Measurements from ENCODE around the gene NISCH.

Gene NISCH

DNA sequence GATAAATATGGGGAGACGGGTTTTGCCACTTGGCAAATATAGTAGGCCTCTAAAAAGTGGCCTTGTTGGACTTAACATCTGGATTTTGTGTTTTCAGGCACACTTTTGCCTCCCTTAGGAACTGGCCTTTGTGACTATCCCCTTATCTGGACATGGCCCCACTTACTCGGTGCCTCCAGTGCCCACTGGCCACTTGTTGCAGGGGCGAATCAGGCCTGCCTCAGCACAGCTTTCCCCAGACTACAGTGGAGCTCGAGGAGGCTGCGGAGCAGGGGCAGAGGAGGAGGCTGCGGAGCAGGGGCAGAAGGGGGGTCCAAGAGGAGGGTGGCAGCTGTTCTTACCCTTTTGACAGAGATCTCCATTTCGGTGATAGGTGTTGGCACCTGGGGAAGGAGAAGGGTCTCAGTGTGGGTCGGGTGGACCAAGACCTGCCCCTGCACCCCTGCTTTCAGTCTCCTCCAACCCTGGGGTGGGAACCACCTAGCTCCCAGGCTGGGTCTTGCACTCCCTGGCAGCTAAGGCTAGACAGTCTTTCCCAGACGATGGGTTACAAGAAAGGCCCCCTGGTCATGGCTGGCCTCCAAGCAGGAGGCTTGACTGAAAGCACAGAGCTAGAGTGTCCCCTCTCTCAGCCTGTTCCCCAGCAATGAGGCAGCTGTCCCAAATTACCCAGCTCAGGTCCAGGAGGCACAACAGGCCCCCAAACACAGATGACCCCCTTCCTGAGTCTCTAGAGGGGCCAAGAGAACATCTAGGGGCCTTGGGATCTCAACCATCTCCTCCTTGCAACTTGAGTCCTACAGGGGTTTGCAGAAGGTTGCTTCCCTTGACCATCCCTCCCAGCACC is 16.6 kb upstream of the NISCH start:
- peak overlapping the region; percentile 57; the same call in 1 of the 2 replicates for H3K27ac ChIP-seq
- TF ChIP-seq, protein P1, sequence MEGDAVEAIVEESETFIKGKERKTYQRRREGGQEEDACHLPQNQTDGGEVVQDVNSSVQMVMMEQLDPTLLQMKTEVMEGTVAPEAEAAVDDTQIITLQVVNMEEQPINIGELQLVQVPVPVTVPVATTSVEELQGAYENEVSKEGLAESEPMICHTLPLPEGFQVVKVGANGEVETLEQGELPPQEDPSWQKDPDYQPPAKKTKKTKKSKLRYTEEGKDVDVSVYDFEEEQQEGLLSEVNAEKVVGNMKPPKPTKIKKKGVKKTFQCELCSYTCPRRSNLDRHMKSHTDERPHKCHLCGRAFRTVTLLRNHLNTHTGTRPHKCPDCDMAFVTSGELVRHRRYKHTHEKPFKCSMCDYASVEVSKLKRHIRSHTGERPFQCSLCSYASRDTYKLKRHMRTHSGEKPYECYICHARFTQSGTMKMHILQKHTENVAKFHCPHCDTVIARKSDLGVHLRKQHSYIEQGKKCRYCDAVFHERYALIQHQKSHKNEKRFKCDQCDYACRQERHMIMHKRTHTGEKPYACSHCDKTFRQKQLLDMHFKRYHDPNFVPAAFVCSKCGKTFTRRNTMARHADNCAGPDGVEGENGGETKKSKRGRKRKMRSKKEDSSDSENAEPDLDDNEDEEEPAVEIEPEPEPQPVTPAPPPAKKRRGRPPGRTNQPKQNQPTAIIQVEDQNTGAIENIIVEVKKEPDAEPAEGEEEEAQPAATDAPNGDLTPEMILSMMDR (conservative IDR thresholded peaks at IDR 0.05; ENCODE audit: low read depth): no peak
- POLR2A ChIA-PET (ENCODE audit: low non-redundant PET): no interaction called here
- no peak for DNase-seq (ENCODE audit: low spot score)
- CTCF ChIA-PET: interaction anchor here (1.1 kb wide), 1 partner anchor 11 kb away, joined by 3 read pairs; no protein-coding TSS in a partner anchor

- H3K27ac ChIP-seq: no peak overlapping the region
- CTCF ChIA-PET: interaction anchor here (1.1 kb wide), 1 partner anchor 10 kb away, joined by 3 read pairs; no protein-coding TSS in a partner anchor
- TF ChIP-seq, protein P1 (conservative IDR thresholded peaks at IDR 0.05; ENCODE audit: low read depth): no peak
- POLR2A ChIA-PET (ENCODE audit: low non-redundant PET): no interaction called here
- DNase-seq (ENCODE audit: low spot score): no peak
These were observed 15.8 kb upstream of the NISCH start for GRCh38 chr3:52439426-52440248.

GRCh38 chr3:52440249-52440551 is 15.2 kb upstream of the NISCH start:
- POLR2A ChIA-PET (ENCODE audit: low non-redundant PET): no interaction called here
- no peak for DNase-seq (ENCODE audit: low spot score)
- TF ChIP-seq, protein P1 (conservative IDR thresholded peaks at IDR 0.05; ENCODE audit: low read depth): no peak
- CTCF ChIA-PET: no interaction called here
- no peak overlapping the region for H3K27ac ChIP-seq

GRCh38 chr3:52440671-52441070 is 14.7 kb upstream of the NISCH start:
- H3K27ac ChIP-seq: no peak overlapping the region
- no peak for DNase-seq (ENCODE audit: low spot score)
- TF ChIP-seq, protein P1 (conservative IDR thresholded peaks at IDR 0.05; ENCODE audit: low read depth): no peak
- ChIA-PET CTCF (no interaction called here), POLR2A (ENCODE audit: low non-redundant PET) (no interaction called here)

- ChIA-PET POLR2A (ENCODE audit: low non-redundant PET) (no interaction called here), CTCF (no interaction called here)
- TF ChIP-seq, protein P1 (conservative IDR thresholded peaks at IDR 0.05; ENCODE audit: low read depth): no peak
- DNase-seq (ENCODE audit: low spot score): no peak
- no peak overlapping the region for H3K27ac ChIP-seq
These were observed 14.2 kb upstream of the NISCH start for GRCh38 chr3:52441091-52441771.

GRCh38 chr3:52441772-52442332 is 13.6 kb upstream of the NISCH start:
- POLR2A ChIA-PET (ENCODE audit: low non-redundant PET): no interaction called here
- no peak for DNase-seq (ENCODE audit: low spot score)
- H3K27ac ChIP-seq: no peak overlapping the region
- CTCF ChIA-PET: no interaction called here
- TF ChIP-seq, protein P1 (conservative IDR thresholded peaks at IDR 0.05; ENCODE audit: low read depth): no peak

Measured in RWPE1 (cell line).